ENCODE measurements around the gene NDUFAF8.

The NDUFAF8 gene

DNA sequence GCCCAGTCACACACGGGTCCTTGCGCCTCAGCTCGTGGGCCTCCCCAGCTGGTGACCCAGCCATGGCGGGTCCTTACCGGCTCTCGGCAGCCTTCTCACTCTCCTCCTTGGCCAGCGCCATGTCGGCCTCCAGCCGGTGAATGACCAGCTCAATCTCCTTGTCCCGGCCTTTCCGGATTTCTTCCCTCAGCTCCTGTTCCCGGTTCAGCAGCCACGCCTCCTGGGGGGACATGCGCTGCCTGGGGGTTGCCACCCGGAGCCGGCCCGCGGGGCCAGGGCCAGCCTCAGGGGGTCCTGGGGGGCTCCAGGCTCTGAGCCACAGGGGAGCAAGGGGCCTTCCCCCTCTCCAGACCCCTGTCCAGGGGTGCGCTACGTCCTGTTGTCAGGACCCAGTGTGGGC lies 48.0 kb upstream of the NDUFAF8 start:
- H3K36me3 ChIP-seq (ENCODE audit: low read length), result no peaks in the 10 kb centered on the region
- no peak overlapping the region for H3K27ac ChIP-seq (ENCODE audit: low read depth, low read length)
- H3K4me2 ChIP-seq (ENCODE audit: low read depth, low read length, poor library complexity, severe bottlenecking), result no peak overlapping the region
- no peaks in the 10 kb centered on the region for H3K9me3 ChIP-seq (ENCODE audit: insufficient read depth, low read length)
- TF ChIP-seq EZH2phosphoT487 (conservative IDR thresholded peaks at IDR 0.05; ENCODE audit: low read length) (no peak), CTCF (IDR thresholded peaks at IDR 0.05; ENCODE audit: insufficient read depth, low read length, poor library complexity, severe bottlenecking) (no peak)
- H3F3A ChIP-seq (ENCODE audit: insufficient read depth), result no peaks in the 10 kb centered on the region
- H3K4me3 ChIP-seq (ENCODE audit: insufficient read depth, low read length, poor library complexity, severe bottlenecking), result no peak overlapping the region
- no peaks in the 10 kb centered on the region for H3K79me2 ChIP-seq (ENCODE audit: insufficient read depth, low read length)
- H3K9me2 ChIP-seq (replicated peaks; ENCODE audit: insufficient read depth, low read length), result no peaks in the 10 kb centered on the region
- no peaks in the 10 kb centered on the region for H4K20me1 ChIP-seq (ENCODE audit: low read depth, low read length)
- no peak overlapping the region for H2AFZ ChIP-seq (ENCODE audit: low read depth, low read length, severe bottlenecking)
- H3K27me3 ChIP-seq (ENCODE audit: low read length), result no peaks in the 10 kb centered on the region
- H3K9ac ChIP-seq (ENCODE audit: low read length), result no peak overlapping the region

DNA sequence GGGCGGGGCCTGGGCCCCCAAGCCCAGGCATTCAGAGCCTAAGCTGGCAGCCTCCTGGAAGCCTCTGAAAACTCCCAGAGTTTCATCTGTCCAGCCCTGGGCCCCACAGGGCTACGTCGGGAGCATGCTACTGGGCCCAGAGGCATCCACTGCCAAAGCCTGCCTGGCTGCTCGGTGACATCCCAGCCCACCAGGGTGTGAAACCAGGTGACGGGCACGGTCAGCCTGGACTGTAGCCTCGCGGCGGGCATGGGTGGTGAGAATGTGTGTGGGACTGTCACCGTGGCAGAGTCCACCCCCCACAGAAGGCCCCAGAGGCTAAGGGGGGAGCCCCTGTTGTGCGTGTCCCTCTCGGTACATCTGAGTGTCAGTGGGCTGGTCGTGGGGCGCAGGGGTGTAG lies 47.5 kb upstream of the NDUFAF8 start:
- no peak overlapping the region for H3K4me3 ChIP-seq (ENCODE audit: insufficient read depth, low read length, poor library complexity, severe bottlenecking)
- no peak overlapping the region for H2AFZ ChIP-seq (ENCODE audit: low read depth, low read length, severe bottlenecking)
- no peaks in the 10 kb centered on the region for H4K20me1 ChIP-seq (ENCODE audit: low read depth, low read length)
- no peaks in the 10 kb centered on the region for H3F3A ChIP-seq (ENCODE audit: insufficient read depth)
- H3K36me3 ChIP-seq (ENCODE audit: low read length), result no peaks in the 10 kb centered on the region
- no peak overlapping the region for H3K9ac ChIP-seq (ENCODE audit: low read length)
- no peaks in the 10 kb centered on the region for H3K9me2 ChIP-seq (replicated peaks; ENCODE audit: insufficient read depth, low read length)
- no peak overlapping the region for H3K27ac ChIP-seq (ENCODE audit: low read depth, low read length)
- no peaks in the 10 kb centered on the region for H3K9me3 ChIP-seq (ENCODE audit: insufficient read depth, low read length)
- TF ChIP-seq EZH2phosphoT487 (conservative IDR thresholded peaks at IDR 0.05; ENCODE audit: low read length), result no peak
- no peak overlapping the region for H3K4me2 ChIP-seq (ENCODE audit: low read depth, low read length, poor library complexity, severe bottlenecking)
- H3K79me2 ChIP-seq (ENCODE audit: insufficient read depth, low read length), result no peaks in the 10 kb centered on the region
- no peaks in the 10 kb centered on the region for H3K27me3 ChIP-seq (ENCODE audit: low read length)

- H3K4me2 ChIP-seq (ENCODE audit: low read depth, low read length, poor library complexity, severe bottlenecking), result no peak overlapping the region
- no peaks in the 10 kb centered on the region for H3K9me2 ChIP-seq (replicated peaks; ENCODE audit: insufficient read depth, low read length)
- H3K9ac ChIP-seq (ENCODE audit: low read length), result no peak overlapping the region
- H2AFZ ChIP-seq (ENCODE audit: low read depth, low read length, severe bottlenecking), result no peak overlapping the region
- no peaks in the 10 kb centered on the region for H4K20me1 ChIP-seq (ENCODE audit: low read depth, low read length)
- H3K9me3 ChIP-seq (ENCODE audit: insufficient read depth, low read length), result no peaks in the 10 kb centered on the region
- no peak overlapping the region for H3K27ac ChIP-seq (ENCODE audit: low read depth, low read length)
- TF ChIP-seq EZH2phosphoT487 (conservative IDR thresholded peaks at IDR 0.05; ENCODE audit: low read length) (no peak), CTCF (IDR thresholded peaks at IDR 0.05; ENCODE audit: insufficient read depth, low read length, poor library complexity, severe bottlenecking) (no peak)
- H3F3A ChIP-seq (ENCODE audit: insufficient read depth), result no peaks in the 10 kb centered on the region
- H3K27me3 ChIP-seq (ENCODE audit: low read length), result no peaks in the 10 kb centered on the region
- H3K79me2 ChIP-seq (ENCODE audit: insufficient read depth, low read length), result no peaks in the 10 kb centered on the region
- H3K4me3 ChIP-seq (ENCODE audit: insufficient read depth, low read length, poor library complexity, severe bottlenecking), result no peak overlapping the region
- no peaks in the 10 kb centered on the region for H3K36me3 ChIP-seq (ENCODE audit: low read length)
Measured at GRCh38 chr17:81192386-81193050, 46.6 kb upstream of the NDUFAF8 start.

DNA sequence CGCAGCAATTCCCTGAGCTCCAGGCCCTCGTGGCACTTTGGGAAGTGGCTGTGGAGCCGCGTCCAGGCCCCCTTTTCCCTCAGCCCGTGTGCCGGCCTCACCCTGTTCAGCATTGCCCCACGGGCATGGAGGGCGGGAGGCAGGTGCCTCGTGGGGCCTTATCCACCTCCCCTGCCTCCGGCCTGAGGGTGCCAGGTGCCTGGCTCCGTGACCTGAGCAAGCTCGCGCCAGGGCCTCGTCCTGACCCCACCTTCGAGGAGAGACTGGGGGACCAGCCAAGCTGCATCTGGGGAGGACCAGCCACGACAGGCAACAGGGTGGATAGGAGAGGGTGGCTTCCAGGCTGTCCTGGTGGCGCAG lies 46.1 kb upstream of the NDUFAF8 start:
- Histone ChIP-seq H2AFZ (ENCODE audit: low read depth, low read length, severe bottlenecking) (no peak overlapping the region), H3K4me3 (ENCODE audit: insufficient read depth, low read length, poor library complexity, severe bottlenecking) (no peak overlapping the region), H3K36me3 (ENCODE audit: low read length) (no peaks in the 10 kb centered on the region), H3K79me2 (ENCODE audit: insufficient read depth, low read length) (no peaks in the 10 kb centered on the region), H3K9me2 (replicated peaks; ENCODE audit: insufficient read depth, low read length) (no peaks in the 10 kb centered on the region), H3K9ac (ENCODE audit: low read length) (no peak overlapping the region), H3K9me3 (ENCODE audit: insufficient read depth, low read length) (no peaks in the 10 kb centered on the region), H3K4me2 (ENCODE audit: low read depth, low read length, poor library complexity, severe bottlenecking) (no peak overlapping the region), H3K27me3 (ENCODE audit: low read length) (no peaks in the 10 kb centered on the region), H4K20me1 (ENCODE audit: low read depth, low read length) (no peaks in the 10 kb centered on the region), H3K27ac (ENCODE audit: low read depth, low read length) (no peak overlapping the region), H3F3A (ENCODE audit: insufficient read depth) (no peaks in the 10 kb centered on the region)
- TF ChIP-seq CTCF (IDR thresholded peaks at IDR 0.05; ENCODE audit: insufficient read depth, low read length, poor library complexity, severe bottlenecking), result no peak
- TF ChIP-seq EZH2phosphoT487 (conservative IDR thresholded peaks at IDR 0.05; ENCODE audit: low read length), result no peak
